HG03442 (cell line): ENCODE data around the gene ACYP2.
"Not testable (repeated sequence)": the region's sequence is repeated elsewhere in the genome, so short reads cannot be mapped to it uniquely, and the experiment has no call there.

ENCODE experiments used
- ATAC-seq: cut with Tn5 transposase; IDR thresholded peaks from one replicate; pipeline ENCODE4 v1.9.1; 2021; ENCODE audit warnings: mild to moderate bottlenecking, moderate library complexity; ENCODE audit not compliant: unreplicated experiment

The ACYP2 gene

GRCh38 chr2:54097124-54097523 is 18.3 kb upstream of the ACYP2 start:
- ATAC-seq, result no peak

DNA sequence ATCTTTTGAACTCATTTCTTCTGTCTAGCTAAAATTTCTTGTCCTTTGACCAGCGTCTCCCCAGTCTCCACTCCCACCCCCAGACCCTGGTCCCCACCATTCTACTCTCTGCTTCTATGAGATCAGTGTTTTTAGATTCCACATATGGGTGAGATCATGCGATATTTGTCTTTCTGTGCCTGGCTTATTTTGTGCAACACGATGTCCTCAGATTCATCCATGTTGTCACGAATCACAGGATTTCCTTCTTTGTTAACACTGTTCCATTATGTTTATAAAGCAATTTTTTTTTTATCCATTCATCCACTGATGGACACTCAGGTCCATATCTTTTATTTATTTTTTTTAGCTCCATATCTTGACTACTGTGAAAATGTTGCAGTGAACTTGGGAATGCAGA is 16.0 kb upstream of the ACYP2 start:
- ATAC-seq, result no peak

- peak; percentile 66 for ATAC-seq
Measured at GRCh38 chr2:54099829-54100585, 15.4 kb upstream of the ACYP2 start.

DNA sequence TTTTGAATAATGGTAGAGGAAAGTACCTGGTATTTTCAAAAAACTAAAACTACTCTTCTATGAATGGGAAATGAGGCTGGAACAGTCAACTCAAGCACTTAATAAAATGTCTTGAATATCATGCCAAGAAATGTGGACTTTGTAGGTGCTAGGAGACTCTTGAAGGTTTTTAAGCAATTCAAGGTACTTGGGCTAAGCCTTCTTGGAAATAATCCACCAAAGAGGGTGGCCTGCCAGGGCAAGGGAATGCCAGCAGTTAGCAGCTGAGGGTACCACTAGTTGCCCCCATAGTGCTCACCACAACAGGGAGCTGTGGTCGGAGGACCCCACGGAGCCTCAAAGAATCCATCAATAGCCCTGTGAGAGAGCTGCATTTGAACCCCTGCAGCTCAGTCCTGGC is 14.6 kb upstream of the ACYP2 start:
- ATAC-seq, result no peak

DNA sequence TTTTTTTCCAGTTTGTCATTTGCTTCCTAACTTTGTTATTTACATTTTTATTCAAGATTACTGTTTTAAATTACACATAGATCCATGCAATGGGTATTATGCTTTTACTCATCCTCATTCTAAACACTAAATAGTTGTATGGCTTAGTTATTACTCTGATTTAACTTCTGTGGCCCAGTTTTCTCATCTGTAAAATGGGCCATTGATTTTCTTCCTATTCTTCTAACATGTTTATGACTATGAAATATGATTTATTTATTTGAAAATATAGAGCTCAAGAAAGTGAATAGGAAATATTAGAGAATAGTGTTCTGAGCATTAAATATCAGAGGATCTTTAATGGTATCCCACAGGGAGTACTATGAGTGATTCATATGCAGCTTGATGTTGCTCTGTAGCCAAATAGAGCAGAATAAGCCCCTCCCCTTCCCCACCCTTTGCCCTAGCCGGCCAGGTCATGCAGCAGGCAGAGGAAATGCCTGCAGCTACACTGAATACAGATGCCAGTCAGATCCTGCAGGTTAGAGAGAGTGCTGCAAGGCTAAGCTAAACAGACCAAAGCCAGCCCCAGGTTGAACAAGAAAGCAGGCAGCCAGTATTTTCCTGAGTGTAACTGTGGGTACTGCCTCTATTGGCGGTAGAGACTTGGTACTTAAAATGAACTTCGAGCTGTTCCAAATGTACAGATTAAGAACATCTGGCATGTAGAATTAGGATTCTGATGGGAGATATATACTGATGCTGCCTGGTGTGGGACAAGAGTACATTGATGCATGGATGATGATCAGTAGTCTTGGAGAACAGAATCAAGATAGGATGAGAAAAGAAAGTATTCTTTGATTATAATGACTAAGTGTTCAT is 11.7 kb upstream of the ACYP2 start:
- peak; percentile 68 for ATAC-seq

DNA sequence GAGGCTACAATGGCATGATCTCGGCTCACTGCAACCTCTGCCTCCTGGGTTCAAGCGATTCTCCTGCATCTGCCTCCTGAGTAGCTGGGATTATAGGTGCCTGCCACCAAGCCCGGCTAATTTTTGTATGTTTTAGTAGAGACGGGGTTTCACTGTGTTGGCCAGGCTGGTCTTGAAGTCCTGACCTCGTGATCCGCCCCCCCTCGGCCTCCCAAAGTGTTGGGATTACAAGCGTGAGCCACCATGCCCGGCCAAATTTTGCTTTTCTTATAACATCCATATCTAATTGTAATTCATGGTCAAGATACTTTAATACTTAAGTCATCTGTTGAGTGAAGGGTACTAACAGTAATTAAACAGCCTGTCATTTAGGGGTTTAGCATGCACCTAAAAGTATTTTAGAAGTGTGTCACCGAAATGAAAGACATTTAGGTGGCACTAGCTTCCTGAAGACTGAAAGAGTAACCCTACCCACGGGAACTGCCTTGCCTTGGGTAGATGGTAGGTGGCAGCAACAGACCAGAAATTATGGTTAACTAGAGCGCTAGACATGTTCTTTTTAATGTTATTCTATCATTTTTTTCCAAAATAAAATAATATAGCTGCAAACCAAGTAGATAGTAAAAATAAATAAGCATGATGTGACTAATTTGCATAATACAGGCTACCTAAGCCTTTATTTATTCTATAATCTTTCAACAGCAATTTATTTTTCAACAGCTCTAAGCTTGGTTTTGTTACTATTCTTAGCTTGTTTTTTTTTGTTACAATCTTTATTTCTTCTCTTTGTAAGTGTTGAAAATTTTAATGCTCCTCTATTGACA is 8.6 kb upstream of the ACYP2 start:
- no peak for ATAC-seq

DNA sequence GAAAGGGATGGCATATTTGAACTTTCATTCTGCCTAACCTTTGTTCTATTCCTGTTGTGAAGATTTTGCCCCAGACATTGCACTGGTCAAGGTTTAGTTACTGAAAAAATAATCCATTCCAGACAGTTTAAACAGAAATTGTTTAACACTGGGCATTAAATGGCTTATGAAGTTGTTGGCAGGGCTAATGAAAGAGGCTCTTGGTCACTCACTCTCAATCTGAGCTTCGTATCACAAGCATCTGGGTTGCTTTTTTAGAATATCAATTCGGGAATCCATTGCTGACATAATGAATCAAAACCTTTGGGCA is 8.0 kb upstream of the ACYP2 start:
- ATAC-seq, result no peak

- ATAC-seq, result no peak
Measured at GRCh38 chr2:54107903-54108615, 7.4 kb upstream of the ACYP2 start.

- ATAC-seq, result no peak
Measured at GRCh38 chr2:54109848-54110247, 5.6 kb upstream of the ACYP2 start.

- not testable (repeated sequence) for ATAC-seq
Measured at GRCh38 chr2:54114479-54114878, 936 bp upstream of the ACYP2 start.

GRCh38 chr2:54114936-54115283 is 505 bp upstream of the ACYP2 start:
- no peak for ATAC-seq

DNA sequence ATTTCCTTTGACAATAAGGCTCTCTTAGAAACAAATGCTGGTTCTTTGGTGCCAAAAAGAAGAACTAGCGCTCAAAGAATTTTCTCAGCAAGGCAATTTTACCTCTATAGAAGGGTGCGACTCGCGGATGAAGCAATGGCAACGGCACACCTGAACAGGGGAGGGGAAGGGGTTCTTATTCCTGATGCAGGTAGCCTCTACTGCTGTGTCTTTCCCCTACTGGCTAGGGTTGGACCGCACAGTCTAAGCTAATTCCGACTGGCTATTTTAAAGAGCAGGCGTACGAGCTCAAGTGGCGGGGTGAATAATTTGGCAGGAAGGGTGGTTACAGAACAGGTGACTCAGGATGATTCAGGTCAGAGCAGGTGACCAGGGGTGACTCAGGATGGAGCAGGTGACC is 1.2 kb downstream of the ACYP2 start:
- not testable (repeated sequence) for ATAC-seq

GRCh38 chr2:54120950-54121349 is 5.5 kb downstream of the ACYP2 start:
- ATAC-seq, result no peak

GRCh38 chr2:54122171-54122935 is 6.9 kb downstream of the ACYP2 start:
- no peak for ATAC-seq

DNA sequence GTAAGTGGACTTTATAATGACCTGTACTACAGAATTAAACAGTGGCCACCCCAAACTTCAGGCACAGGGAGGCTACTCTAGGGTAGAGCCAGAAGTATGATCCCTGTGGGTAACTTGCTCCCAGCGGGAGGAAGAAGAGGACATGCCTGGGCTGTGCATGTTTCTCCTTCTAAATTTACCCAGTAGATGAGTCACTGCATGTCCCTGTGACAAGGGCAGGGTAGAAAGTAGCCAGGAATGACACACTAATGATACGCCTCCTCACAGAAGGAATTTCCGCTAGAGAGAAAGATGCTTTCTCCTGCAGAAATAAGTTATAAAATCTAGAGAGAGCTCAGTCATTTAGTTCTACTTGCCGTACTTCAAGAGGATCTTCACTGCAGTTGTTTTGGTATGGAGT is 7.5 kb downstream of the ACYP2 start:
- ATAC-seq, result no peak

DNA sequence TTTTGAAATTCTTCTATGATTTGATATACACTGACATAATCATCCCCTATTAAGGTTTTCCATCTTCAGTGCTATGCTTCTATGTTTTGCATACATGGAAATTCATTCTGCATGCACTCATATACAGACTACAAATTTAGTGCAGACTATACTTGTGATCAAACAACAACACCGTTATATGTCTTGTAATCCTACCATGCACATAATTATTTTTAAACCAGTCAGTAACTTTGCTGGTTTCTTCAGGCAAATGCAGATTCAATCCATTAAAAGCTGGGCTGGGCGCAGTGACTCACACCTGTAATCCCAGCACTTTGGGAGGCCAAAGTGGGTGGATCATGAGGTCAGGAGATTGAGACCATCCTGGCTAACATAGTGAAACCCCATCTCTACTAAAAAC is 11.8 kb downstream of the ACYP2 start:
- ATAC-seq, result not testable (repeated sequence)

GRCh38 chr2:54133056-54133455 is 17.6 kb downstream of the ACYP2 start:
- no peak for ATAC-seq

GRCh38 chr2:54139210-54139609 is 23.8 kb downstream of the ACYP2 start:
- ATAC-seq, result no peak

DNA sequence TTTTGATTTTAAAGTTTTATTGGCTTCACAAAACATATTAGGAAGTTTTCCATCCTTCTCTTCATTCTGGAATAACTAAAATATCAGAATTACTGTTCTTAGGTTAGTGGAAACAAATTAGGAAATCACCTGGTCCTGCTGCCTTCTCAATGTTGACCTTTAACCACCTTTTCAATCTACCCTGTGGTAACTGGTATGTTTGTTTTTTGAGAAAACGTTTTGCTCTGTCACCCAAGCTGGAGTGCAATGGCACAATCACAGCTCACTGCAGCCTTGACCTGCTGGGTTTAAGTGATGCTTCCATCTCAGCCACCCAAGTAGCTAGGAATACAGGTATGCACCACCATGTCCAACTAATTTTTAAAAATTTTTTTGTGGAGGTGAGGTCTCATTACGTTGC is 28.4 kb downstream of the ACYP2 start:
- ATAC-seq, result no peak

DNA sequence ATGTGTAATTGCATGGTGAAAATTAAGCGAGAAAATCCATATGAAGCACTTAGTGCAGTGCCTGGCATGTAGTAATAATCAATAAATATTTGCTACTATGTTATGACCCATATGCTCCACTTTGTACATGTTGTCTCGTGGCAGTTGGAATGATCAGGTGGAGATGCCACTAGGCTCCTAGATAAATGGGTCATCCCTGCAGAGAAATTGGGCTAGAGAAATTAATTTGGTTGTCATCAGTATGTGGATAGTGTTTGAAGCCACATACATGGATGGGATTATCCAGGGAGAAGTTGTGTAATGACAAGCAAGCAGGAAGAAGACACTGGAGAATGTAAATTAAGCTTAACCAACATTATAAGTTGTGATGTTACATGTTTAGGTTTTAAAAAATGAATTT is 33.0 kb downstream of the ACYP2 start:
- ATAC-seq, result no peak
